Measurements from ENCODE around the gene CLCN2. TPM values are rescaled to one million over a fixed set of nuclear protein-coding genes. Genes with fewer than 3 reads are reported as not detected.

The CLCN2 gene
- polyA plus RNA-seq, 1 donor from 2014 or later = 13.4 TPM

DNA sequence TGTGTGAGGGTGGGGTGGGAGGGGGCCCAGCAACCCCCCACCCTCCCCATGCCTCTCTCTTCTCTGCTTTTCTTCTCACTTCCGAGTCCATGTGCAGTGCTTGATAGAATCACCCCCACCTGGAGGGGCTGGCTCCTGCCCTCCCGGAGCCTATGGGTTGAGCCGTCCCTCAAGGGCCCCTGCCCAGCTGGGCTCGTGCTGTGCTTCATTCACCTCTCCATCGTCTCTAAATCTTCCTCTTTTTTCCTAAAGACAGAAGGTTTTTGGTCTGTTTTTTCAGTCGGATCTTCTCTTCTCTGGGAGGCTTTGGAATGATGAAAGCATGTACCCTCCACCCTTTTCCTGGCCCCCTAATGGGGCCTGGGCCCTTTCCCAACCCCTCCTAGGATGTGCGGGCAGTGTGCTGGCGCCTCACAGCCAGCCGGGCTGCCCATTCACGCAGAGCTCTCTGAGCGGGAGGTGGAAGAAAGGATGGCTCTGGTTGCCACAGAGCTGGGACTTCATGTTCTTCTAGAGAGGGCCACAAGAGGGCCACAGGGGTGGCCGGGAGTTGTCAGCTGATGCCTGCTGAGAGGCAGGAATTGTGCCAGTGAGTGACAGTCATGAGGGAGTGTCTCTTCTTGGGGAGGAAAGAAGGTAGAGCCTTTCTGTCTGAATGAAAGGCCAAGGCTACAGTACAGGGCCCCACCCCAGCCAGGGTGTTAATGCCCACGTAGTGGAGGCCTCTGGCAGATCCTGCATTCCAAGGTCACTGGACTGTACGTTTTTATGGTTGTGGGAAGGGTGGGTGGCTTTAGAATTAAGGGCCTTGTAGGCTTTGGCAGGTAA is 15.9 kb downstream of the CLCN2 start:
- no peaks in the 10 kb centered on the region for H3K9me3 ChIP-seq (ENCODE audit: low read length)
- H2AFZ ChIP-seq (ENCODE audit: low read depth, low read length) = no peak overlapping the region
- no peaks in the 10 kb centered on the region for H3K36me3 ChIP-seq (ENCODE audit: insufficient read depth, low read length)
- no peaks in the 10 kb centered on the region for H3K9me2 ChIP-seq (ENCODE audit: insufficient read depth, low read length)
- H3F3A ChIP-seq (ENCODE audit: insufficient read depth, low read length, poor library complexity, severe bottlenecking) = no peaks in the 10 kb centered on the region
- H3K79me2 ChIP-seq (replicated peaks; ENCODE audit: insufficient read depth, low read length) = peaks cover 9% of the 10 kb centered on the region
- H3K27me3 ChIP-seq (ENCODE audit: insufficient read depth, low read depth, low read length) = no peaks in the 10 kb centered on the region
- TF ChIP-seq, protein P1, sequence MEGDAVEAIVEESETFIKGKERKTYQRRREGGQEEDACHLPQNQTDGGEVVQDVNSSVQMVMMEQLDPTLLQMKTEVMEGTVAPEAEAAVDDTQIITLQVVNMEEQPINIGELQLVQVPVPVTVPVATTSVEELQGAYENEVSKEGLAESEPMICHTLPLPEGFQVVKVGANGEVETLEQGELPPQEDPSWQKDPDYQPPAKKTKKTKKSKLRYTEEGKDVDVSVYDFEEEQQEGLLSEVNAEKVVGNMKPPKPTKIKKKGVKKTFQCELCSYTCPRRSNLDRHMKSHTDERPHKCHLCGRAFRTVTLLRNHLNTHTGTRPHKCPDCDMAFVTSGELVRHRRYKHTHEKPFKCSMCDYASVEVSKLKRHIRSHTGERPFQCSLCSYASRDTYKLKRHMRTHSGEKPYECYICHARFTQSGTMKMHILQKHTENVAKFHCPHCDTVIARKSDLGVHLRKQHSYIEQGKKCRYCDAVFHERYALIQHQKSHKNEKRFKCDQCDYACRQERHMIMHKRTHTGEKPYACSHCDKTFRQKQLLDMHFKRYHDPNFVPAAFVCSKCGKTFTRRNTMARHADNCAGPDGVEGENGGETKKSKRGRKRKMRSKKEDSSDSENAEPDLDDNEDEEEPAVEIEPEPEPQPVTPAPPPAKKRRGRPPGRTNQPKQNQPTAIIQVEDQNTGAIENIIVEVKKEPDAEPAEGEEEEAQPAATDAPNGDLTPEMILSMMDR (IDR thresholded peaks at IDR 0.05; ENCODE audit: poor library complexity, severe bottlenecking) = no peak
- no peak overlapping the region for H3K27ac ChIP-seq (ENCODE audit: low read length)
- H3K4me3 ChIP-seq (ENCODE audit: low read length) = no peak overlapping the region
- H3K9ac ChIP-seq (ENCODE audit: low read length) = no peak overlapping the region
- no peaks in the 10 kb centered on the region for H4K20me1 ChIP-seq (ENCODE audit: insufficient read depth)
- no peak overlapping the region for H3K4me2 ChIP-seq (ENCODE audit: low read length)

DNA sequence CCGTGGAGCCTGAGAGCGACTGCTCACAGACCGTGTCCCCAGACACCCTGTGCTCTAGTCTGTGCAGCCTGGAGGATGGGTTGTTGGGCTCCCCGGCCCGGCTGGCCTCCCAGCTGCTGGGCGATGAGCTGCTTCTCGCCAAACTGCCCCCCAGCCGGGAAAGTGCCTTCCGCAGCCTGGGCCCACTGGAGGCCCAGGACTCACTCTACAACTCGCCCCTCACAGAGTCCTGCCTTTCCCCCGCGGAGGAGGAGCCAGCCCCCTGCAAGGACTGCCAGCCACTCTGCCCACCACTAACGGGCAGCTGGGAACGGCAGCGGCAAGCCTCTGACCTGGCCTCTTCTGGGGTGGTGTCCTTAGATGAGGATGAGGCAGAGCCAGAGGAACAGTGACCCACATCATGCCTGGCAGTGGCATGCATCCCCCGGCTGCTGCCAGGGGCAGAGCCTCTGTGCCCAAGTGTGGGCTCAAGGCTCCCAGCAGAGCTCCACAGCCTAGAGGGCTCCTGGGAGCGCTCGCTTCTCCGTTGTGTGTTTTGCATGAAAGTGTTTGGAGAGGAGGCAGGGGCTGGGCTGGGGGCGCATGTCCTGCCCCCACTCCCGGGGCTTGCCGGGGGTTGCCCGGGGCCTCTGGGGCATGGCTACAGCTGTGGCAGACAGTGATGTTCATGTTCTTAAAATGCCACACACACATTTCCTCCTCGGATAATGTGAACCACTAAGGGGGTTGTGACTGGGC is 16.7 kb downstream of the CLCN2 start:
- no peaks in the 10 kb centered on the region for H3K36me3 ChIP-seq (ENCODE audit: insufficient read depth, low read length)
- H3K9me2 ChIP-seq (ENCODE audit: insufficient read depth, low read length) = no peaks in the 10 kb centered on the region
- no peaks in the 10 kb centered on the region for H3F3A ChIP-seq (ENCODE audit: insufficient read depth, low read length, poor library complexity, severe bottlenecking)
- no peaks in the 10 kb centered on the region for H3K9me3 ChIP-seq (ENCODE audit: low read length)
- no peaks in the 10 kb centered on the region for H4K20me1 ChIP-seq (ENCODE audit: insufficient read depth)
- H3K4me3 ChIP-seq (ENCODE audit: low read length) = no peak overlapping the region
- no peak for TF ChIP-seq RAD21 (conservative IDR thresholded peaks at IDR 0.05)
- TF ChIP-seq SMC3 (conservative IDR thresholded peaks at IDR 0.05; ENCODE audit: poor library complexity) = no peak
- no peak for TF ChIP-seq MXI1 (conservative IDR thresholded peaks at IDR 0.05; ENCODE audit: poor library complexity, severe bottlenecking)
- TF ChIP-seq, protein P2, sequence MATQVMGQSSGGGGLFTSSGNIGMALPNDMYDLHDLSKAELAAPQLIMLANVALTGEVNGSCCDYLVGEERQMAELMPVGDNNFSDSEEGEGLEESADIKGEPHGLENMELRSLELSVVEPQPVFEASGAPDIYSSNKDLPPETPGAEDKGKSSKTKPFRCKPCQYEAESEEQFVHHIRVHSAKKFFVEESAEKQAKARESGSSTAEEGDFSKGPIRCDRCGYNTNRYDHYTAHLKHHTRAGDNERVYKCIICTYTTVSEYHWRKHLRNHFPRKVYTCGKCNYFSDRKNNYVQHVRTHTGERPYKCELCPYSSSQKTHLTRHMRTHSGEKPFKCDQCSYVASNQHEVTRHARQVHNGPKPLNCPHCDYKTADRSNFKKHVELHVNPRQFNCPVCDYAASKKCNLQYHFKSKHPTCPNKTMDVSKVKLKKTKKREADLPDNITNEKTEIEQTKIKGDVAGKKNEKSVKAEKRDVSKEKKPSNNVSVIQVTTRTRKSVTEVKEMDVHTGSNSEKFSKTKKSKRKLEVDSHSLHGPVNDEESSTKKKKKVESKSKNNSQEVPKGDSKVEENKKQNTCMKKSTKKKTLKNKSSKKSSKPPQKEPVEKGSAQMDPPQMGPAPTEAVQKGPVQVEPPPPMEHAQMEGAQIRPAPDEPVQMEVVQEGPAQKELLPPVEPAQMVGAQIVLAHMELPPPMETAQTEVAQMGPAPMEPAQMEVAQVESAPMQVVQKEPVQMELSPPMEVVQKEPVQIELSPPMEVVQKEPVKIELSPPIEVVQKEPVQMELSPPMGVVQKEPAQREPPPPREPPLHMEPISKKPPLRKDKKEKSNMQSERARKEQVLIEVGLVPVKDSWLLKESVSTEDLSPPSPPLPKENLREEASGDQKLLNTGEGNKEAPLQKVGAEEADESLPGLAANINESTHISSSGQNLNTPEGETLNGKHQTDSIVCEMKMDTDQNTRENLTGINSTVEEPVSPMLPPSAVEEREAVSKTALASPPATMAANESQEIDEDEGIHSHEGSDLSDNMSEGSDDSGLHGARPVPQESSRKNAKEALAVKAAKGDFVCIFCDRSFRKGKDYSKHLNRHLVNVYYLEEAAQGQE (IDR thresholded peaks at IDR 0.05; ENCODE audit: borderline replicate concordance) = no peak
- no peak for TF ChIP-seq TAF1 (IDR thresholded peaks at IDR 0.05; ENCODE audit: low read depth)
- no peak for TF ChIP-seq EZH2 (IDR thresholded peaks at IDR 0.05; ENCODE audit: borderline replicate concordance, insufficient read depth, low read length, poor library complexity, severe bottlenecking)
- TF ChIP-seq, protein P1 (IDR thresholded peaks at IDR 0.05; ENCODE audit: poor library complexity, severe bottlenecking) = no peak
- no peak for TF ChIP-seq POLR2AphosphoS5 (IDR thresholded peaks at IDR 0.05)
- no peak for TF ChIP-seq EP300 (conservative IDR thresholded peaks at IDR 0.05; ENCODE audit: poor library complexity, severe bottlenecking)
- H3K27ac ChIP-seq (ENCODE audit: low read length) = no peak overlapping the region
- no peak overlapping the region for H2AFZ ChIP-seq (ENCODE audit: low read depth, low read length)
- no peak overlapping the region for H3K9ac ChIP-seq (ENCODE audit: low read length)
- H3K27me3 ChIP-seq (ENCODE audit: insufficient read depth, low read depth, low read length) = no peaks in the 10 kb centered on the region
- H3K79me2 ChIP-seq (replicated peaks; ENCODE audit: insufficient read depth, low read length) = peaks cover 14% of the 10 kb centered on the region
- H3K4me2 ChIP-seq (ENCODE audit: low read length) = no peak overlapping the region
